ENCODE data around the gene CXCL11.
"Not testable (repeated sequence)": the region's sequence is repeated elsewhere in the genome, so short reads cannot be mapped to it uniquely, and the experiment has no call there.

DNA sequence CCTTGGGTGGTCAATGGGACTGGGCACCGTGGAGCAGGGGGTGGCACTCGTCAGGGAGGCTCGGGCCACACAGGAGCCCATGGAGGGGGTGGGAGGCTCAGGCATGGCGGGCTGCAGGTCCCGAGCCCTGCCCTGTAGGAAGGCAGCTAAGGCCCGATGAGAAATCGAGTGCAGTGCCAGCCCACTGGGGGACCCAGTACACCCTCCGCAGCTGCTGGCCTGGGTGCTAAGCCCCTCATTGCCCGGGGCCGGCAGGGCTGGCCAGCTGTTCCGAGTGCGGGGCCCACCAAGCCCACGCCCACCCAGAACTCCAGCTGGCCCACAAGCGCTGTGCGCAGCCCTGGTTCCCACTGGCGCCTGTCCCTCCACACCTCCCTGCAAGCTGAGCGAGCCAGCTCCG is 7.4 kb upstream of the CXCL11 start:
- TF ChIP-seq, protein P1, sequence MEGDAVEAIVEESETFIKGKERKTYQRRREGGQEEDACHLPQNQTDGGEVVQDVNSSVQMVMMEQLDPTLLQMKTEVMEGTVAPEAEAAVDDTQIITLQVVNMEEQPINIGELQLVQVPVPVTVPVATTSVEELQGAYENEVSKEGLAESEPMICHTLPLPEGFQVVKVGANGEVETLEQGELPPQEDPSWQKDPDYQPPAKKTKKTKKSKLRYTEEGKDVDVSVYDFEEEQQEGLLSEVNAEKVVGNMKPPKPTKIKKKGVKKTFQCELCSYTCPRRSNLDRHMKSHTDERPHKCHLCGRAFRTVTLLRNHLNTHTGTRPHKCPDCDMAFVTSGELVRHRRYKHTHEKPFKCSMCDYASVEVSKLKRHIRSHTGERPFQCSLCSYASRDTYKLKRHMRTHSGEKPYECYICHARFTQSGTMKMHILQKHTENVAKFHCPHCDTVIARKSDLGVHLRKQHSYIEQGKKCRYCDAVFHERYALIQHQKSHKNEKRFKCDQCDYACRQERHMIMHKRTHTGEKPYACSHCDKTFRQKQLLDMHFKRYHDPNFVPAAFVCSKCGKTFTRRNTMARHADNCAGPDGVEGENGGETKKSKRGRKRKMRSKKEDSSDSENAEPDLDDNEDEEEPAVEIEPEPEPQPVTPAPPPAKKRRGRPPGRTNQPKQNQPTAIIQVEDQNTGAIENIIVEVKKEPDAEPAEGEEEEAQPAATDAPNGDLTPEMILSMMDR (conservative IDR thresholded peaks at IDR 0.05; ENCODE audit: low read depth in 2 of 2), result not testable (repeated sequence)
- TF ChIP-seq EZH2phosphoT487 (IDR thresholded peaks at IDR 0.05; ENCODE audit: unreplicated experiment); CREB1 (CRISPR knock-in tag; IDR thresholded peaks at IDR 0.05; ENCODE audit: low read depth); POLR2AphosphoS5 (IDR thresholded peaks at IDR 0.05; ENCODE audit: low read depth); EZH2 (IDR thresholded peaks at IDR 0.05; ENCODE audit: low read depth, unreplicated experiment); JUNB (IDR thresholded peaks at IDR 0.05; ENCODE audit: unreplicated experiment); STAT1 (IDR thresholded peaks at IDR 0.05; ENCODE audit: unreplicated experiment); NANOG (IDR thresholded peaks at IDR 0.05; ENCODE audit: borderline replicate concordance): not testable (repeated sequence)
- TF ChIP-seq, protein P2, sequence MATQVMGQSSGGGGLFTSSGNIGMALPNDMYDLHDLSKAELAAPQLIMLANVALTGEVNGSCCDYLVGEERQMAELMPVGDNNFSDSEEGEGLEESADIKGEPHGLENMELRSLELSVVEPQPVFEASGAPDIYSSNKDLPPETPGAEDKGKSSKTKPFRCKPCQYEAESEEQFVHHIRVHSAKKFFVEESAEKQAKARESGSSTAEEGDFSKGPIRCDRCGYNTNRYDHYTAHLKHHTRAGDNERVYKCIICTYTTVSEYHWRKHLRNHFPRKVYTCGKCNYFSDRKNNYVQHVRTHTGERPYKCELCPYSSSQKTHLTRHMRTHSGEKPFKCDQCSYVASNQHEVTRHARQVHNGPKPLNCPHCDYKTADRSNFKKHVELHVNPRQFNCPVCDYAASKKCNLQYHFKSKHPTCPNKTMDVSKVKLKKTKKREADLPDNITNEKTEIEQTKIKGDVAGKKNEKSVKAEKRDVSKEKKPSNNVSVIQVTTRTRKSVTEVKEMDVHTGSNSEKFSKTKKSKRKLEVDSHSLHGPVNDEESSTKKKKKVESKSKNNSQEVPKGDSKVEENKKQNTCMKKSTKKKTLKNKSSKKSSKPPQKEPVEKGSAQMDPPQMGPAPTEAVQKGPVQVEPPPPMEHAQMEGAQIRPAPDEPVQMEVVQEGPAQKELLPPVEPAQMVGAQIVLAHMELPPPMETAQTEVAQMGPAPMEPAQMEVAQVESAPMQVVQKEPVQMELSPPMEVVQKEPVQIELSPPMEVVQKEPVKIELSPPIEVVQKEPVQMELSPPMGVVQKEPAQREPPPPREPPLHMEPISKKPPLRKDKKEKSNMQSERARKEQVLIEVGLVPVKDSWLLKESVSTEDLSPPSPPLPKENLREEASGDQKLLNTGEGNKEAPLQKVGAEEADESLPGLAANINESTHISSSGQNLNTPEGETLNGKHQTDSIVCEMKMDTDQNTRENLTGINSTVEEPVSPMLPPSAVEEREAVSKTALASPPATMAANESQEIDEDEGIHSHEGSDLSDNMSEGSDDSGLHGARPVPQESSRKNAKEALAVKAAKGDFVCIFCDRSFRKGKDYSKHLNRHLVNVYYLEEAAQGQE (IDR thresholded peaks at IDR 0.05; ENCODE audit: unreplicated experiment), result not testable (repeated sequence)
- TF ChIP-seq, protein P3, sequence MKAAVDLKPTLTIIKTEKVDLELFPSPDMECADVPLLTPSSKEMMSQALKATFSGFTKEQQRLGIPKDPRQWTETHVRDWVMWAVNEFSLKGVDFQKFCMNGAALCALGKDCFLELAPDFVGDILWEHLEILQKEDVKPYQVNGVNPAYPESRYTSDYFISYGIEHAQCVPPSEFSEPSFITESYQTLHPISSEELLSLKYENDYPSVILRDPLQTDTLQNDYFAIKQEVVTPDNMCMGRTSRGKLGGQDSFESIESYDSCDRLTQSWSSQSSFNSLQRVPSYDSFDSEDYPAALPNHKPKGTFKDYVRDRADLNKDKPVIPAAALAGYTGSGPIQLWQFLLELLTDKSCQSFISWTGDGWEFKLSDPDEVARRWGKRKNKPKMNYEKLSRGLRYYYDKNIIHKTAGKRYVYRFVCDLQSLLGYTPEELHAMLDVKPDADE (IDR thresholded peaks at IDR 0.05), result not testable (repeated sequence)
